Measurements from ENCODE around the gene TRAF3IP3.

GRCh38 chr1:209800984-209801834, 45.4 kb downstream of the TRAF3IP3 start:
- TF ChIP-seq CTCF (IDR thresholded peaks at IDR 0.05) (no peak), POLR2A (IDR thresholded peaks at IDR 0.05) (no peak)

All from body of pancreas (tissue), 4 donors.